Neural cell (in vitro differentiated cells): ENCODE measurements around the gene ADGRD2. TPM values are rescaled to one million over a fixed set of nuclear protein-coding genes. Genes with fewer than 3 reads are reported as not detected.

Experiments used
- H2AFZ ChIP-seq: fragments of 200-600, 300-800 bp; sonication (generic), shearing (Covaris generic); 2 replicates; pipeline ENCODE4 v1.6.0; 2014; ENCODE audit warnings: low read depth, mild to moderate bottlenecking, antibody characterized with exemption, low read length, moderate library complexity
- H3F3A ChIP-seq: fragments of 200-600 bp; shearing (Covaris generic); 2 replicates; pipeline ENCODE4 v1.6.1; 2016; ENCODE audit warnings: mild to moderate bottlenecking, moderate library complexity, mixed read lengths, antibody characterized with exemption, low read length; ENCODE audit not compliant: insufficient read depth, poor library complexity, severe bottlenecking
- H3K27ac ChIP-seq: fragments of 200-600, 300-800 bp; sonication (generic), shearing (Covaris generic); 2 replicates; pipeline ENCODE4 v1.5.1; 2014; ENCODE audit warnings: mild to moderate bottlenecking, low read length, moderate library complexity
- H3K27me3 ChIP-seq: fragments of 300-800, 200-600 bp; sonication (generic), shearing (Covaris generic); 2 replicates; pipeline ENCODE4 v1.6.0; 2014; ENCODE audit warnings: mild to moderate bottlenecking, low read depth, low read length, moderate library complexity; ENCODE audit not compliant: insufficient read depth
- H3K36me3 ChIP-seq: fragments of 300-800, 200-600 bp; sonication (generic), shearing (Covaris generic); 2 replicates; pipeline ENCODE4 v1.5.1; 2014; ENCODE audit warnings: mild to moderate bottlenecking, antibody characterized with exemption, low read length, moderate library complexity; ENCODE audit not compliant: insufficient read depth
- H3K4me2 ChIP-seq: fragments of 300-800, 200-600 bp; sonication (generic), shearing (Covaris generic); 2 replicates; pipeline ENCODE4 v1.6.0; 2014; ENCODE audit warnings: mild to moderate bottlenecking, low read length
- H3K4me3 ChIP-seq: fragments of 300-800, 200-600 bp; sonication (generic), shearing (Covaris generic); 2 replicates; pipeline ENCODE4 v1.5.1; 2014; ENCODE audit warnings: mild to moderate bottlenecking, low read length, moderate library complexity
- H3K79me2 ChIP-seq: fragments of 200-600 bp; shearing (Covaris generic); replicated peaks from 2 replicates; pipeline ENCODE4 v1.6.0; 2014; ENCODE audit warnings: mild to moderate bottlenecking, low read length, moderate library complexity; ENCODE audit not compliant: insufficient read depth
- H3K9ac ChIP-seq: fragments of 300-800, 200-600 bp; sonication (generic), shearing (Covaris generic); 2 replicates; pipeline ENCODE4 v1.6.1; 2016; ENCODE audit warnings: mild to moderate bottlenecking, low read length, mixed read lengths
- H3K9me2 ChIP-seq: fragments of 200-600 bp; shearing (Covaris generic); 2 replicates; pipeline ENCODE4 v1.6.1; 2016; ENCODE audit warnings: mild to moderate bottlenecking, low read length, mixed read lengths; ENCODE audit not compliant: insufficient read depth
- H3K9me3 ChIP-seq: fragments of 200-600, 300-800 bp; sonication (generic), shearing (Covaris generic); 2 replicates; pipeline ENCODE4 v1.6.1; 2016; ENCODE audit warnings: mild to moderate bottlenecking, mixed run types, low read length, moderate library complexity, mixed read lengths
- H4K20me1 ChIP-seq: fragments of 200-600 bp; shearing (Covaris generic); 2 replicates; pipeline ENCODE4 v1.6.1; 2016; ENCODE audit warnings: mild to moderate bottlenecking, mixed run types; ENCODE audit not compliant: insufficient read depth
- EP300 ChIP-seq: fragments of 450-650 bp; conservative IDR thresholded peaks from 2 replicates; pipeline ENCODE4 v1.6.1; 2014; ENCODE audit warnings: antibody characterized with exemption, mild to moderate bottlenecking, moderate library complexity; ENCODE audit not compliant: poor library complexity, severe bottlenecking
- EZH2 ChIP-seq: fragments of 200-600, 300-800 bp; shearing (Covaris generic), sonication (generic); IDR thresholded peaks from 2 replicates; pipeline ENCODE4 v1.6.1; 2014; ENCODE audit warnings: antibody characterized with exemption, low read length, borderline replicate concordance, mild to moderate bottlenecking; ENCODE audit not compliant: insufficient read depth, poor library complexity, severe bottlenecking
- MXI1 ChIP-seq: fragments of 450-650 bp; conservative IDR thresholded peaks from 2 replicates; pipeline ENCODE4 v1.6.1; 2014; ENCODE audit warnings: antibody characterized with exemption, mild to moderate bottlenecking; ENCODE audit not compliant: poor library complexity, severe bottlenecking
- POLR2AphosphoS5 ChIP-seq: IDR thresholded peaks from 2 replicates; pipeline ENCODE4 v1.6.1; 2012
- RAD21 ChIP-seq: fragments of 450-650 bp; conservative IDR thresholded peaks from 2 replicates; pipeline ENCODE4 v1.6.1; 2014; ENCODE audit warnings: antibody characterized with exemption, mild to moderate bottlenecking, moderate library complexity
- SMC3 ChIP-seq: fragments of 450-650 bp; conservative IDR thresholded peaks from 2 replicates; pipeline ENCODE4 v1.6.1; 2014; ENCODE audit warnings: antibody characterized with exemption, mild to moderate bottlenecking, moderate library complexity; ENCODE audit not compliant: poor library complexity
- TAF1 ChIP-seq: IDR thresholded peaks from 2 replicates; pipeline ENCODE4 v1.6.1; 2012; ENCODE audit warnings: low read depth
- polyA plus RNA-seq: library from polyadenylated mRNA; depleted of rRNA; stranded (reverse); fragments of >200 nt; gene quantifications from 2 replicates; pipeline ENCODE4 v1.2.3, GENCODE V29; 2014
- TF ChIP-seq, protein P1 (sequence below): fragments of 450-650 bp; IDR thresholded peaks from 2 replicates; pipeline ENCODE4 v1.5.1; 2014; ENCODE audit warnings: antibody characterized with exemption, mild to moderate bottlenecking, moderate library complexity; ENCODE audit not compliant: poor library complexity, severe bottlenecking
- TF ChIP-seq, protein P2 (sequence below): IDR thresholded peaks from 2 replicates; pipeline ENCODE4 v1.6.1; 2012; ENCODE audit warnings: borderline replicate concordance

The ADGRD2 gene
- polyA plus RNA-seq, 1 donor from 2014 or later, result not detected

DNA sequence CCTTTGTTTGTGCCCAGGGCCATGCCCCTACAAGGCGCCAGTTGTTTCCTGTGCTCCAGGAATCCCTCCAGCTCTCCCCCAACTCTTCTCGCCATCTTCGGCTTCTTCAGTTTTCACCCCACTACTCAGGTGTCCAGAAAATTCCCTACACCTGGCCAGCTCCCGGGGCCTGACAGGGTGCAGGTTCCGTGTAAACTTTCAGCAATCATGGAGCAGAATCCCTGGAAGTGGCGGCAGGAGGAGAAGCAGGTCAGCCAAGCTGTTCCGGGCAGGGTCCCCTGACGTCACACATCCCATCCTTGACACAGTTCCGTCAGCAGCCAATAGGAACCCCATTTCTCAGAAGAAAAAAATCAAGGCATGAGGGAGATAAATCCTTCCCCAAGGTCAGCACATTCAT, 12.2 kb upstream of the ADGRD2 start:
- Histone ChIP-seq H2AFZ (no peak overlapping the region), H3F3A (no peaks in the 10 kb centered on the region), H4K20me1 (no peaks in the 10 kb centered on the region), H3K36me3 (no peaks in the 10 kb centered on the region), H3K9ac (no peak overlapping the region), H3K27ac (no peak overlapping the region), H3K4me2 (no peak overlapping the region), H3K27me3 (no peaks in the 10 kb centered on the region), H3K4me3 (no peak overlapping the region), H3K79me2 (no peaks in the 10 kb centered on the region), H3K9me2 (no peaks in the 10 kb centered on the region), H3K9me3 (no peaks in the 10 kb centered on the region)
- no peak for TF ChIP-seq TAF1
- TF ChIP-seq, protein P1, sequence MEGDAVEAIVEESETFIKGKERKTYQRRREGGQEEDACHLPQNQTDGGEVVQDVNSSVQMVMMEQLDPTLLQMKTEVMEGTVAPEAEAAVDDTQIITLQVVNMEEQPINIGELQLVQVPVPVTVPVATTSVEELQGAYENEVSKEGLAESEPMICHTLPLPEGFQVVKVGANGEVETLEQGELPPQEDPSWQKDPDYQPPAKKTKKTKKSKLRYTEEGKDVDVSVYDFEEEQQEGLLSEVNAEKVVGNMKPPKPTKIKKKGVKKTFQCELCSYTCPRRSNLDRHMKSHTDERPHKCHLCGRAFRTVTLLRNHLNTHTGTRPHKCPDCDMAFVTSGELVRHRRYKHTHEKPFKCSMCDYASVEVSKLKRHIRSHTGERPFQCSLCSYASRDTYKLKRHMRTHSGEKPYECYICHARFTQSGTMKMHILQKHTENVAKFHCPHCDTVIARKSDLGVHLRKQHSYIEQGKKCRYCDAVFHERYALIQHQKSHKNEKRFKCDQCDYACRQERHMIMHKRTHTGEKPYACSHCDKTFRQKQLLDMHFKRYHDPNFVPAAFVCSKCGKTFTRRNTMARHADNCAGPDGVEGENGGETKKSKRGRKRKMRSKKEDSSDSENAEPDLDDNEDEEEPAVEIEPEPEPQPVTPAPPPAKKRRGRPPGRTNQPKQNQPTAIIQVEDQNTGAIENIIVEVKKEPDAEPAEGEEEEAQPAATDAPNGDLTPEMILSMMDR, result no peak
- no peak for TF ChIP-seq SMC3
- no peak for TF ChIP-seq MXI1
- TF ChIP-seq, protein P2, sequence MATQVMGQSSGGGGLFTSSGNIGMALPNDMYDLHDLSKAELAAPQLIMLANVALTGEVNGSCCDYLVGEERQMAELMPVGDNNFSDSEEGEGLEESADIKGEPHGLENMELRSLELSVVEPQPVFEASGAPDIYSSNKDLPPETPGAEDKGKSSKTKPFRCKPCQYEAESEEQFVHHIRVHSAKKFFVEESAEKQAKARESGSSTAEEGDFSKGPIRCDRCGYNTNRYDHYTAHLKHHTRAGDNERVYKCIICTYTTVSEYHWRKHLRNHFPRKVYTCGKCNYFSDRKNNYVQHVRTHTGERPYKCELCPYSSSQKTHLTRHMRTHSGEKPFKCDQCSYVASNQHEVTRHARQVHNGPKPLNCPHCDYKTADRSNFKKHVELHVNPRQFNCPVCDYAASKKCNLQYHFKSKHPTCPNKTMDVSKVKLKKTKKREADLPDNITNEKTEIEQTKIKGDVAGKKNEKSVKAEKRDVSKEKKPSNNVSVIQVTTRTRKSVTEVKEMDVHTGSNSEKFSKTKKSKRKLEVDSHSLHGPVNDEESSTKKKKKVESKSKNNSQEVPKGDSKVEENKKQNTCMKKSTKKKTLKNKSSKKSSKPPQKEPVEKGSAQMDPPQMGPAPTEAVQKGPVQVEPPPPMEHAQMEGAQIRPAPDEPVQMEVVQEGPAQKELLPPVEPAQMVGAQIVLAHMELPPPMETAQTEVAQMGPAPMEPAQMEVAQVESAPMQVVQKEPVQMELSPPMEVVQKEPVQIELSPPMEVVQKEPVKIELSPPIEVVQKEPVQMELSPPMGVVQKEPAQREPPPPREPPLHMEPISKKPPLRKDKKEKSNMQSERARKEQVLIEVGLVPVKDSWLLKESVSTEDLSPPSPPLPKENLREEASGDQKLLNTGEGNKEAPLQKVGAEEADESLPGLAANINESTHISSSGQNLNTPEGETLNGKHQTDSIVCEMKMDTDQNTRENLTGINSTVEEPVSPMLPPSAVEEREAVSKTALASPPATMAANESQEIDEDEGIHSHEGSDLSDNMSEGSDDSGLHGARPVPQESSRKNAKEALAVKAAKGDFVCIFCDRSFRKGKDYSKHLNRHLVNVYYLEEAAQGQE, result no peak
- TF ChIP-seq RAD21, result no peak
- TF ChIP-seq EP300, result no peak
- TF ChIP-seq EZH2, result no peak
- no peak for TF ChIP-seq POLR2AphosphoS5

DNA sequence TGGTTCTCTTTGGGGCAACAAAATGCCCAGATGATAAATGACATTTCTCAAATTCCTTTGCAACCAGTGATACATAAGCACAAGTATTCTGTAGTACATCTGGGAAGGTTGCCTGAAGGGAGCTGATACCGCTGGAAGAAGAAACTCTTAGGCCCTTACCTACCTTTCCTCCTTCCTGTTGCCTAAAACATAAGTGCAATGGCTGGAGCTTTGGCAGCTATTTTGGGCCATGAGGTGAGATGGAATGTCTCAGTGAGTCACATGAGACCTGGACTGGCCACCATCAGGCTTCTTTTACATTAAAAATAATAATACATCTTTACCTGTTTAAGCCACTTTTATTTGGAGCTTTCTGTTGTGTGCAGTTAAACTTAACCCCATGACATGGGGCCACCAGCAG, 11.2 kb upstream of the ADGRD2 start:
- TF ChIP-seq SMC3, result no peak
- no peak for TF ChIP-seq MXI1
- TF ChIP-seq EP300, result no peak
- H3K4me2 ChIP-seq, result no peak overlapping the region
- H3K4me3 ChIP-seq, result no peak overlapping the region
- H3K9me2 ChIP-seq, result no peaks in the 10 kb centered on the region
- H3K9ac ChIP-seq, result no peak overlapping the region
- H3K9me3 ChIP-seq, result no peaks in the 10 kb centered on the region
- no peak overlapping the region for H2AFZ ChIP-seq
- no peaks in the 10 kb centered on the region for H3F3A ChIP-seq
- H3K36me3 ChIP-seq, result no peaks in the 10 kb centered on the region
- H3K27ac ChIP-seq, result no peak overlapping the region
- H4K20me1 ChIP-seq, result no peaks in the 10 kb centered on the region
- H3K27me3 ChIP-seq, result no peaks in the 10 kb centered on the region
- no peaks in the 10 kb centered on the region for H3K79me2 ChIP-seq

DNA sequence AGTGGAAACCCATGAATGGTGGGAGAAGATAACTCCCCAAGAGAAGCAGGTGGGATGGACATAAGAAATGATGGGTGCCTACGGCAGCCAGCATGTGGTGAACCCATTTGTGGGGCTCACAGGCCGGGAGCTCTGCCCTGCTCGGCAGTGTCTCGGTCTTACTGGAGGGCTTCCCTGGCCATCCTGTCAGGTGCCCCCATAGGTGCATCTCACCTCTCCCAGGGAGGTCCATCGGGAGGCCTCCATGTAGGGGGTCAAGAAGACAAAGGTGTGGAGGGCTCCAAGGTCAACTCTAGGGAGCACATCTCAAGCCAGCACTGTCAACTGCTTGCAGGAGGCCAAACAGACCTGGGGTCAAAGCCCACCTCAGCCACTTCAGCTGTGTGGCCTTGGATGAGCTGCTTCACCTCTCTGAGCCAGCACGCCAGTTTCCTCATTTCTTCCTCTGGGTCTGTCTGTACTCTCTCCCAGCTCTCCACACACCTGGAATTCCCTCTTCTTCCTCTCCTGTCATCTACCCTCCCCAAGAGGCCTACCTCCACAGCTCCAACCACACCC, 10.5 kb upstream of the ADGRD2 start:
- Histone ChIP-seq H3F3A (no peaks in the 10 kb centered on the region), H3K9me2 (no peaks in the 10 kb centered on the region), H3K9ac (no peak overlapping the region), H4K20me1 (no peaks in the 10 kb centered on the region), H3K27ac (no peak overlapping the region), H3K4me3 (no peak overlapping the region), H3K36me3 (no peaks in the 10 kb centered on the region), H3K27me3 (no peaks in the 10 kb centered on the region), H3K79me2 (no peaks in the 10 kb centered on the region), H2AFZ (no peak overlapping the region), H3K4me2 (no peak overlapping the region), H3K9me3 (no peaks in the 10 kb centered on the region)
- TF ChIP-seq SMC3 (no peak), POLR2AphosphoS5 (no peak), MXI1 (no peak), EP300 (no peak), TAF1 (no peak), EZH2 (no peak), RAD21 (no peak)
- TF ChIP-seq, protein P1, result no peak
- TF ChIP-seq, protein P2, result no peak
